ENCODE results near the gene EIF4G3.
"Not testable (repeated sequence)": the region's sequence is repeated elsewhere in the genome, so short reads cannot be mapped to it uniquely, and the experiment has no call there.

Gene EIF4G3

GRCh38 chr1:21030181-21030580, 146.5 kb downstream of the EIF4G3 start:
- DNase-seq (ENCODE audit: low read depth), result no peak

DNA sequence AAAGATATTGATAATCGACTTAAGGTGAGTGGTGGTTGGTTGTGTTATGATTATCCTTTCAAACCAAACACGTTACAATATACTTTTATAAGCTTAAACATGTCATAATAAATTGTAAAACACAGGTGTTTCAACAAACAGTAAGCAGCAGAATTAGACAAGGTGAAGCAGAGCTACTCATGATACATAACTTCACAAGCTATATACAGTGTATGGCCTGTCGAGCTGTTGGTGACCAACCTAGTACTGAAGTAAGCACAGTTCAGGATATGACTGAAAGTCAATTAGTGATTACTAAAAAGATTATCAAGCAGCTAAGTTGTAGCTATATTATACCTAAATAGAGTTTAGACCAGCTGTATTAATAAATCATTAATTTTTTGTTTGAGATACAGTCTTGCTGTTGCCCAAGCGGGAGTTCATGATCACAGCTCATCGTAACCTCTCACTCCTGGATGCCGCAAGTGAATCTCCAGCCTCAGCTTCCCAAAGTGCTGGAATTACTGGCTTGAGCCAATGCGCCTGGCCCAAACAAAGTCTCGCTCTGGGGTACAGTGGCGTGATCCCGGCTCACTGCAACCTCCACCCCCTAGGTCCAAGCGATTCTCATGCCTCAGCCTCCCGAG, 148.1 kb downstream of the EIF4G3 start:
- no peak for DNase-seq (ENCODE audit: low read depth)

DNA sequence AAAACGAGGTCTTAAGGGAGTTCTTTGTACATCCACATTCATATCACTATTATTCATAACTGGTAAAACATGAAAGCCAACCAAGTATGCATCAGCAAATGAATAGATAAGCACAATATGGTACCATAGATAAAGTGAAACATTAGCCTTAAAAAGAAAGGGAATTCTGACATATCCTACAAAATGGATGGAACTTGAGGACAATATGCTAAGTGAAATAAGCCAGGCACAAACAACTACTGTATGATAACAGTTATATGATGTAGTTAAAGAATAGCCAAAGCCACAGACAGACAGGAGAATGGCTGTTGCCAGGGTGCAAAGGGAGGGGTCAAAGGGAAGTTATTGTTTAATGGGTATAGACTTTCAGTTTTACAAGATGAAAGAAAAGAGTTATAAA, 148.9 kb downstream of the EIF4G3 start:
- no peak for DNase-seq (ENCODE audit: low read depth)

DNA sequence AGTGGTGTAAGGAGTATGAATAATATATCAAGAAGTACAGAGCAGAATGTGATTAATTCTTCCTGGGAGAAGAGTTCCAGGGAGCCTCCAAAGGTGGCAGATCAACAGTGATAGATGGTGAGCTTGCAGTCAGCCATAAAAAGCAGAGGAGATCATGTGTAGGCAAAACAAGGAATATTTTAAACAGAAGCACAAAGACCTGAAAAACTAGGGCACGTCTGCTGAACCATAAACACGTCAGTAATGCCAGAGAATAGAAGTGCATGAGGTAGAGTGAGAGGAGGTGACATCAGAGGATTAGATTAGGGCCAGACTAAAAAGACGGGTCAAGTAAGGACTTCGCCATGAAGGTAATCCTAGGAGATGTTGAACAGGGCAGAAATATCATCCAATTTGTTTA, 151.8 kb downstream of the EIF4G3 start:
- DNase-seq (ENCODE audit: low read depth), result no peak

- not testable (repeated sequence) for DNase-seq (ENCODE audit: low read depth)
These were observed 152.4 kb downstream of the EIF4G3 start for GRCh38 chr1:21024136-21024896.

GRCh38 chr1:21022279-21023040, 154.2 kb downstream of the EIF4G3 start:
- DNase-seq (ENCODE audit: low read depth), result peak; percentile 94

- no peak for DNase-seq (ENCODE audit: low read depth)
These were observed 155.4 kb downstream of the EIF4G3 start for GRCh38 chr1:21021311-21021710.

DNA sequence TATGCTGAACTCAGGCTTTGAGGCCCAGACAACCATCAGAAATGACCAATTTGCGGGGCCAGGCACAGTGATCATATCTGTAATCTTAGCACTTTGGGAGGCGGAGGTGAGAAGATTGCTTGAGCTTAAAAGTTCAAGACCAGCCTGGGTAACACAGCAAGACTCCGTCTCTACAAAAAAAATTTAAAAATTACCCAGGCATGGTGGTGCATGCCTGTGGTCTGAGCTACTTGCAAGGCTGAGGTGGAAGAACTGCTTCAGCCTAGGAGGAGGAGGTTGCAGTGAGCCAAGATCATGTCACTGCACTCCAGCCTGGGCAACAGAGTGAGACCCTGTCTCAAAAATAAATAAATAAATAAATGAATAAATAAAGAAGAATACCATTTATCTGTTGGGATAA, 156.5 kb downstream of the EIF4G3 start:
- no peak for DNase-seq (ENCODE audit: low read depth)

DNA sequence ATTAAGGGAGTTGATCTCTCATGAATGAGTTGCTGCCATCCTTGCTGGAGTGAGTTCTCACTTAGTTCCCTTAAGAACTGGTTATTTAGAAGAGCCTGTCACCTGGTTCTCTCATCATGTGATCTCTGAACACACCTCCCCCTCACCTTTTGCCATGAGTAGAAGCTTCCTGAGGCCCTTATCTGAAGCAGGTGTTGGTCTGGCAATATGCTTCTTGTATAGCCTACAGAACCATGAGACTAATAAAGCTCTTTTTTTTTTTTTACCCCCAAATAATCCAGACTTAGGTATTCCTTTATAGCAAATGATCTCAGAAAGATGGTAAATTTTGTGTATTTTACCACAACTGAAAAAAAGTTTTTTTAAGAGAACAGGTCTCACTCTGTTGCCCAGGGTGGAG, 158.0 kb downstream of the EIF4G3 start:
- no peak for DNase-seq (ENCODE audit: low read depth)

- no peak for DNase-seq (ENCODE audit: low read depth)
These were observed 163.2 kb downstream of the EIF4G3 start for GRCh38 chr1:21013510-21013909.

GRCh38 chr1:21012937-21013336, 163.8 kb downstream of the EIF4G3 start:
- DNase-seq (ENCODE audit: low read depth), result peak; percentile 48

- no peak for DNase-seq (ENCODE audit: low read depth)
These were observed 168.8 kb downstream of the EIF4G3 start for GRCh38 chr1:21007876-21008275.

DNA sequence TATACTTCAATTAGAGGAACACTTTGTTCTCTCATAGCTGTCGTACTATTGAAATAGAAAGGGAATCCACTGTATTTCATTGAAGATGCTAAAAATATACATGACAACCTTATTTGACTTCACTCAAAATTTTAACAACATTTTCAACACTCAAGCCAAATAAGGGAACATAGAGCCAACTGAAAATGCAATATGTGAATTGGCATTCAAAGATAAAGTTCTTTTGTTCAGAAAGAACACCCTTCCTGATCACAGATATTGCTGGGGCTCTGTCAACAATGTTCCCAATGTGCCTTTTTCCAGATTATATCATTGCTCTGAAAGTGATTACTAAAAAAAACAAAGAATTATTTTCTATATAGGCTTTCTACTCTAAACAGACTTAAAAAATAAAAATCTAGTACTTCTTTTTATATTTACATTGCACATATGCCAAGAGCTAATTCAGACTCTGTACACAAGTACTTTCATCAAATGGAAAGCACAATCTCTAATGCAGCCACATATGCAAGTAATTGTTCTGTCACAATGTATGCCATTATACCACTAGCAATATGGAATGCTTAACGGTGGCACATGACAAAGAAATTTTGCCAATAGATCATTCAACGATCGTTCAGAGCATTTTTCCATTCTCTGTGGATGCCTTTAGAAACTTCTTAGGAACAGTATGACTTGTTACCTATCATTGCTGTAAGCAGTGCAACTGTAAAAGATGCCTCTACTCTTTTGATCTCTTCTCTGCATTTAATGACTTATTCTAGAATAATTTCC, 171.0 kb downstream of the EIF4G3 start:
- no peak for DNase-seq (ENCODE audit: low read depth)

GRCh38 chr1:21003281-21004045, 173.2 kb downstream of the EIF4G3 start:
- no peak for DNase-seq (ENCODE audit: low read depth)

GRCh38 chr1:21001042-21001441, 175.7 kb downstream of the EIF4G3 start:
- no peak for DNase-seq (ENCODE audit: low read depth)

- no peak for DNase-seq (ENCODE audit: low read depth)
These were observed 176.5 kb downstream of the EIF4G3 start for GRCh38 chr1:21000245-21000594.

GRCh38 chr1:20999525-21000244, 177.0 kb downstream of the EIF4G3 start:
- DNase-seq (ENCODE audit: low read depth), result no peak

DNA sequence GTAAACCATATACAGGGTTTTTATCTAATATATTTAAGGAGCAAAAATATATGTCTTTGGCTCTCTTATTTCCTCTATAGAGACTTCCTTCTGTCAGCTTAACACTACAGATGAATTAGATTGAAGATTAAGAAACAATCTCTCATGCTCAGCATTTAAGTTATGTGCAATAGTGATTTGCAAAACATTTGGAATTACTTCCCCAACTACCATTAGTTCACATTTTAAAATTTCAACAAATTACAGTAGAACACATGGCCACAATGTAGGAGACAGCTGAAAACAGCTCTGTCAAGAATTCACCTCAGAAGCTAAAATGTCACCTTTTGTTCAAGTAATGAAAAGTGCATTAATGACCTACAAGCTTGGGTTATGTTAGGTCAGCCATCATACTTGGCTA, 177.9 kb downstream of the EIF4G3 start:
- DNase-seq (ENCODE audit: low read depth), result no peak

DNA sequence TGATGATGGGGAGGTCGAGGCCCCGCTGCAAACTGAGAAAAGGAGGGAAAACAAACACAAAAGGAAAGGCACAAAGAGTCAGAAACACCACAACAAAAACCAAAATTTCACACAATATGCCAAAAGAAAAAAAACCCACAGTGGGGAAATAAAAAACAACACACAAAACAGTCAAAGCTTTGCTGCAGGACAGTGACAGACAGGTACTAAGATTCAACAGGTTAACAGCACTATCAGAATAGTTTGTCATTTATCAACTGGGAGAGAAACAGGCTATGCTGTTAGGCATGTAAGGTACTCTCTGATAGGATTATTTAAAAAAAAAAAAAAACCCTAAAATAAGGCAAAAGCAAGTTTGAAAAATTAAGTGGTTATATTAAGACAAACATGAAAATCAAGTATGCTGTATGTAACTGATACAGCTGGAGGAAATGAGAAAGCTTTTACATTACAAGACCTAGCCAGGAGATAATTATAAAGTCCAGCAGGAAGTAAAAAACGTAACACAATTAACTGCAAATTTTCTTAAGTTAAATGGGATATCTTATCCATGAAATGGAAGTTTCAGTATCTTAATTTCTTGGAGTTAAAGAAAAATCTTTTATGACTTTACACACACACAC, 179.0 kb downstream of the EIF4G3 start:
- no peak for DNase-seq (ENCODE audit: low read depth)

DNA sequence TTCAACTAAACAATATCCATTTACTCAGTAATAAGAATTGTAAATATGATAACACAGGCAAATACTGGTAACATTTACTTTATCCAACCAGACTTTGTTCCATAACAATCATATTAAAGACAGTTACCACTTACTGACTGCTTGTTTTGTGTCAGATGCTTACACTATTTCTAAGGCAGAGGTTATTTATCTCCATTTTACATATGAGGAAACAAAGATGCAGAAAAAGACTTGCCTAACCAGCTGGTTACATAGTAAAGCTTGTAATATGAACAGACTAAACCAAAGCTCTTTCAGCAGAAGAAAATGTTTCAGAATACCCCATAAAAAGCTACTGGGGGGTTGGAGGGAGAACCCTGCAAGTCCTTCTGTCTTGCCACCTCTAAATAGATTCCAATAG, 180.1 kb downstream of the EIF4G3 start:
- DNase-seq (ENCODE audit: low read depth), result no peak
